GM10266 (cell line): Measurements from ENCODE around the gene PRAMEF15.
"Not testable (repeated sequence)": the region's sequence is repeated elsewhere in the genome, so short reads cannot be mapped to it uniquely, and the experiment has no call there.

Experiments used
- DNase-seq: peaks from one replicate; pipeline ENCODE4 v3.0.0; 2012; ENCODE audit errors: extremely low spot score
- CTCF ChIP-seq: IDR thresholded peaks from 2 replicates; pipeline ENCODE4 v1.5.1; 2012; ENCODE audit warnings: mild to moderate bottlenecking, low read depth; ENCODE audit not compliant: control insufficient read depth, insufficient read depth; ENCODE audit errors: missing control alignments

Gene PRAMEF15

GRCh38 chr1:13368544-13368943 lies 53.2 kb downstream of the PRAMEF15 start:
- TF ChIP-seq CTCF, result peak; percentile 24
- not testable (repeated sequence) for DNase-seq
